ENCODE data around the gene HES4.

The HES4 gene

GRCh38 chr1:963746-964525, 36.0 kb downstream of the HES4 start:
- no peak for DNase-seq

GRCh38 chr1:963301-963651, 36.6 kb downstream of the HES4 start:
- DNase-seq, result no peak

GRCh38 chr1:962381-963300, 37.3 kb downstream of the HES4 start:
- DNase-seq, result no peak

GRCh38 chr1:961132-961669, 38.7 kb downstream of the HES4 start:
- no peak for DNase-seq

GRCh38 chr1:960363-961131, 39.4 kb downstream of the HES4 start, which contains the start of gene KLHL17:
Gene KLHL17, plus strand, starts transcription at chr1:960584. Its CDS starts 110 bp downstream, at chr1:960694.
- peak; percentile 73 for DNase-seq

- no peak for DNase-seq
These were observed 40.0 kb downstream of the HES4 start for GRCh38 chr1:959731-960362.

GRCh38 chr1:958823-959730, 40.8 kb downstream of the HES4 start, which contains the start of gene NOC2L:
Gene NOC2L, minus strand, starts transcription at chr1:959256. Its CDS starts 16 bp downstream, at chr1:959240.
- DNase-seq, result peak; percentile 95

- no peak for DNase-seq
These were observed 43.3 kb downstream of the HES4 start for GRCh38 chr1:956636-957035.

- no peak for DNase-seq
These were observed 44.4 kb downstream of the HES4 start for GRCh38 chr1:955474-955873.

GRCh38 chr1:954927-955326, 45.0 kb downstream of the HES4 start:
- no peak for DNase-seq

- no peak for DNase-seq
These were observed 46.2 kb downstream of the HES4 start for GRCh38 chr1:953524-954320.

GRCh38 chr1:952603-953002, 47.3 kb downstream of the HES4 start:
- no peak for DNase-seq

GRCh38 chr1:952201-952600, 47.7 kb downstream of the HES4 start:
- no peak for DNase-seq

GRCh38 chr1:951364-951763, 48.5 kb downstream of the HES4 start:
- DNase-seq, result no peak

- no peak for DNase-seq
These were observed 49.0 kb downstream of the HES4 start for GRCh38 chr1:950881-951280.

GRCh38 chr1:950268-950667, 49.6 kb downstream of the HES4 start:
- no peak for DNase-seq

All from CD4-positive, alpha-beta T cell treated with Interleukin-15 for 1 hour (primary cell).